Fibroblast of upper back skin (primary cell): ENCODE results near the gene HSD17B8.

ENCODE experiments used
- DNase-seq: peaks from one replicate; pipeline ENCODE4 v3.0.0-alpha.2; 2013

Gene HSD17B8

DNA sequence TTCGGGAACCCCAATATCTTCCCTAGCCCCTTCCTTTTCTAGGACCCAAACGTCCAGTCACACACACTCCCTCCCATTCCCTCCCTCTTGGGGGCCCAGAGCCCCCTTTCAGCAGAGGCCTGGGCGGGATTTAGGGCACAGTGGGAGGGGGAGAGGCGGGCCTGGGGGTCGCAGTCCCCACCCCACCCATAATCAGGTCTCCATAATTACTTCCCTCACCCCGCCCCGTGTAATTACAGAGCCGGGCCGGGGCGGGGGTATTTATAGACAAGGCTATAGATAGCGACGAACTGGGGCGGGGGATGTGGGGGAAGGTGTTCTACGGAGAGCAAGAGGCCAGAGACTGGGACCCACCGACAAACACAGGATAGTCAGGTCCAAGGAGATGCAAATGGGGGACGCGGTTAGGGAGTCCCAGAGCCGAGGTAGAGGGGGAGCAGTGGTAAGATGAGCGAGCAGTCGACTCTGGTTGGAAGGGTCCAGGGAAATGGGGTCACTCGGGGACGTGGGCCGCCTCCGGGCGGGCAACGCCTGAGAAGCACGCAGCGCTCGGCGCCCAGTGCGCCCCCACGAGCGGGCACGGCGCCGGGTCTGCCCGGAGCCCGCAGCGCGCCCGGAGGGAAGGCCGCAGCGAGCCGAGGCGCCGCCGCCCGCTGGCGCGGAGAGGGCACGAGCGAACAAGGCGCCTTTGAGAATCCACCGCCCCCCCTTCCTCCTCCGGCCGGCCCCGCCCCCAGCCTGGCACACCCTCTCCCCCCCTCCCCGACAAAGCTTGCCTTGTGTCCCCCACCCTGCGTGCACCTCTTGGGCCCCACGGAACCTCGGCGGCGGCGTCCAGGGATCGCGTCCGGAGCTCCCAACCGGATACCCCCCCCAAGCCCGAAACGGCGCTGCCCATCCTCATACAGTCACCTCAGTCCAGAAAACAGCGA, 11.5 kb upstream of the HSD17B8 start:
- DNase-seq: no peak

DNA sequence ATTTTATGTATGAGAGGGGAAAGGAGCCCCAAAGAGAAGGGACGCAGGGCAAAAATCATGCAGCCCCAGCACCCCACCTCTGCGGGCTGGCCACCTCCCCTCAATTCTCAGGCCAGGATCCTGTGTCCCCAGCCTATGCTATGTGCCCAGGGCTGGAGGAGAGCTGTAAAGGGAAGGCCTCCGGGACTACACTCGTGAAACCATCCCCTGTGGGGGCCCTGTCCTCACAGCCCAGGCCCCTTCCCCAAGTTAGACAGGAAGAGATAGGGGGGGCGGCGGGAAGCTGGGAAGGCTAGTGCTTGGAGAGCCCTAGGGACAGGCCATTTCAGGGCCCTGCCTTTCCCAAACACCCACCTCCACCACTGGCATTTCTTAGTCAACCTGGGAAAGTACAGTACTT, 10.8 kb upstream of the HSD17B8 start:
- no peak for DNase-seq

GRCh38 chr6:33194431-33194979, 9.9 kb upstream of the HSD17B8 start:
- DNase-seq: no peak

- DNase-seq: no peak
Observed at GRCh38 chr6:33195304-33196165, 8.9 kb upstream of the HSD17B8 start.

GRCh38 chr6:33197431-33198048, 6.9 kb upstream of the HSD17B8 start:
- DNase-seq: peak; percentile 52

GRCh38 chr6:33198159-33198852, 6.1 kb upstream of the HSD17B8 start:
- no peak for DNase-seq

- no peak for DNase-seq
Observed at GRCh38 chr6:33198853-33199436, 5.5 kb upstream of the HSD17B8 start.

DNA sequence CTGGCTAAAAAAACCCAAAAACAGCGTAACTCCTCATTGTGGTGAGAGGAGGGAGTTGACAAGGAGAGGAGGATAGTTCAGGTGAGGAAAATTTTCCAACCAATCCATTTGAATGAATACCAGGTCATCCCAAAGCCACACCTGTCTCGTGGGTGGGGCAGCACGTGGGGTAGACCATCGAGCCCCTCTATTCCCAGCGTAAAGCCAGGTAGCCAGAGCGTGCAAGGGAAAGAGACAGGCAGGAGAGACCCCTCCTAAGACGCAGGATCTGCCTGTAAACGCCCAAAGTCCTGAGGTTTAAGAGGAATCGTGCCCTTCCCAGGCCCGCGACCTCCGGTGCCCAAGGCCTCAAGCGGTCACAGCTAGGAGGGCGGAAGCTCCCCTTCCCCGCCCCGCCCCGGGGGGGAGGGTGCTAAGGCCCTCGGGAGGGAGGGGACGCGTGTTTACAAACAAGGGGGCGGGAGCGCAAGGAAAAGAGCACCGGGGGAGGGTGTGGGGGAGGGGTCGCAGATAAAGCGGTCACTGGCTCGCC, 4.7 kb upstream of the HSD17B8 start:
- DNase-seq: peak; percentile 41

DNA sequence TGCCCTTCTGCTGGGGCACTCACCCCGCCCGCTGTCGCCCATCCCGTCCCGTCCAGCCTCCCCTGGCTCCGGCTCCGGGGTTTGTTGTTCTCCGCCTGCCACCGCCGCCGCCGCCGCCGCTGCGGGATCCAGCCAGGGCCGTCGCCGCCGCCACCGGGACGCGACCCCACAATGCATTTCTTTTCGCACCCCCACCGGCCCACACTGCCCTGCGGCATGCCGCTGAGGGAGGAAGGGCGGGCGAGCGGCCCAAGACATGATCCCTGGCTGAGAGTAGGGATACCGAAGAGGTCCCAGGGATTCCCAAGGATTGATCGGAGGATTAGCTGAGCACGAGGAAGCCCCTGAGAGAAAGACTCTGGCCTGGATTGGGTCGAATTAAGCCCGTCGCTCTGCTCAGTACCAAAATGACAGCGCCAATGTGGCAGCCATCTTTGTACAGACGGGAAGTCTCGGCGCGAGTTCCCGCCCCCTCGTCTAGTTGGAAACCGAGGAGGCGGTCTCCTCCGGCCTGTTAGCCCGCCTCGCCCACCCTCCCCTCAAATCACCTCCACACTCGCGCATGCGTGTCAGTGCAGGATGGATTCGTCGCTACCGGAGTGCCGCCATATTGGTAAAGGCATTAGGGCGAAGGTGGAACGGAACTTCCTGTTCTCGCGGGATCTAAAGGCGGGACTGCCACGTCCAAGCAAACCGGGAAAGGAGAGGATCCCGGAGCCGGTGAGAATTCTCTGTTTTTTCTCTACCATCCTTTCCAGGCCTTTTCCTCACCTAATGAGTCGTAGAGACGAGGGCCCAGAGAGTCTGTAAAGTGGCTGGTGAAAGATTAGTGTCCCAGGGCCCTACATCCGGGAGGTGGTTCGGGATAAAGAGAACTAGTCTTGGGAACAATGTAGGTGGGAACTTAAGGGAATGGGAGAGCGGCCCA, 4.0 kb upstream of the HSD17B8 start, which contains the start of the genes RXRB and SLC39A7:
RXRB (minus strand) TSS at position 447 of the 928 bp plus-strand sequence; CDS start at position 258, 189 bp downstream.
SLC39A7 (plus strand) TSS at position 649 of the 928 bp plus-strand sequence. CDS start 379 bp downstream, outside the sequence.
- DNase-seq: peak; percentile 100

DNA sequence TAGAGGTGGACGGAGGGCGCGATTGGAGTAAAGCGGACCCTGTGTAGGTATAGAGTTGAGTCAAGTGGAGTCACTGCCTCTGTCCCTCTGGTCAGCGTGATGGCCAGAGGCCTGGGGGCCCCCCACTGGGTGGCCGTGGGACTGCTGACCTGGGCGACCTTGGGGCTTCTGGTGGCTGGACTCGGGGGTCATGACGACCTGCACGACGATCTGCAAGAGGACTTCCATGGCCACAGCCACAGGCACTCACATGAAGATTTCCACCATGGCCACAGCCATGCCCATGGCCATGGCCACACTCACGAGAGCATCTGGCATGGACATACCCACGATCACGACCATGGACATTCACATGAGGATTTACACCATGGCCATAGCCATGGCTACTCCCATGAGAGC, 3.3 kb upstream of the HSD17B8 start:
- DNase-seq: no peak

GRCh38 chr6:33201935-33202334, 2.5 kb upstream of the HSD17B8 start:
- DNase-seq: no peak

DNA sequence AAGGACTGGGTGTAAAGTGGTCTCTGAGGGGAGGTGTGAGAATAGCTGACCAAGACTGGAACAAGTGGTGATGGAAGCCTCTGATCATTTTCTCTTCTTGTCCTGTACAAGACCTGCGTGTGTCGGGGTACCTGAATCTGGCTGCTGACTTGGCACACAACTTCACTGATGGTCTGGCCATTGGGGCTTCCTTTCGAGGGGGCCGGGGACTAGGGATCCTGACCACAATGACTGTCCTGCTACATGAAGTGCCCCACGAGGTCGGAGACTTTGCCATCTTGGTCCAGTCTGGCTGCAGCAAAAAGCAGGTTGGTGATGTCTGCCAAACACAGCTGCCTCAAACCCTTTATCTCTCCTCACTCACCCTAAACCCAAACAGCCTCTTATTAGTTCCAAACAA, 1.7 kb upstream of the HSD17B8 start:
- no peak for DNase-seq

DNA sequence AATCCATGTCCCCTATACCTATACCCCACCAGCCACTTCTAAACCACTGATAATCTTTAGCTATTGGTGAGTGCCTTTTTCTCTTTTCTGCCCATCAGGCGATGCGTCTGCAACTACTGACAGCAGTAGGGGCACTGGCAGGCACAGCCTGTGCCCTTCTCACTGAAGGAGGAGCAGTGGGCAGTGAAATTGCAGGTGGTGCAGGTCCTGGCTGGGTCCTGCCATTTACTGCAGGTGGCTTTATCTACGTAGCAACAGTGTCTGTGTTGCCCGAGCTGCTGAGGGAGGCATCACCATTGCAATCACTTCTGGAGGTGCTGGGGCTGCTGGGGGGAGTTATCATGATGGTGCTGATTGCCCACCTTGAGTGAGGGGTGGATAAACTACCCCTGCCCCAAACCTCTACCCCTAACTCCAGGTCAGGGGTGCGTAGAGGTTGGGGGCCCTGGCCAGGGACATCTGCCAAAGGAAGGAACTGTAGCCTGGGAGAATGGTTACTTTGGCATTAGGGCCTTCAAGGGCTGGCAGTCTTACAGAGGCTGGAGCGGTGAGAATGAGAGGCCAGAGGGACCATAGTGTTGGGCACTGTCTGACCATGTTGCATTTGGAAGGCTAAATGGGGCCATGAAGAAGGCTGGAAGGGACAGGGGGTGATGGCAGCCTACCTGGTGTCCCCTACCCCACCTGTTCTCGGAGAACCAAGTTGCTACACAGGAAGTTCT, 851 bp upstream of the HSD17B8 start:
- DNase-seq: no peak

- DNase-seq: no peak
Observed at GRCh38 chr6:33204165-33204414, 365 bp upstream of the HSD17B8 start.

DNA sequence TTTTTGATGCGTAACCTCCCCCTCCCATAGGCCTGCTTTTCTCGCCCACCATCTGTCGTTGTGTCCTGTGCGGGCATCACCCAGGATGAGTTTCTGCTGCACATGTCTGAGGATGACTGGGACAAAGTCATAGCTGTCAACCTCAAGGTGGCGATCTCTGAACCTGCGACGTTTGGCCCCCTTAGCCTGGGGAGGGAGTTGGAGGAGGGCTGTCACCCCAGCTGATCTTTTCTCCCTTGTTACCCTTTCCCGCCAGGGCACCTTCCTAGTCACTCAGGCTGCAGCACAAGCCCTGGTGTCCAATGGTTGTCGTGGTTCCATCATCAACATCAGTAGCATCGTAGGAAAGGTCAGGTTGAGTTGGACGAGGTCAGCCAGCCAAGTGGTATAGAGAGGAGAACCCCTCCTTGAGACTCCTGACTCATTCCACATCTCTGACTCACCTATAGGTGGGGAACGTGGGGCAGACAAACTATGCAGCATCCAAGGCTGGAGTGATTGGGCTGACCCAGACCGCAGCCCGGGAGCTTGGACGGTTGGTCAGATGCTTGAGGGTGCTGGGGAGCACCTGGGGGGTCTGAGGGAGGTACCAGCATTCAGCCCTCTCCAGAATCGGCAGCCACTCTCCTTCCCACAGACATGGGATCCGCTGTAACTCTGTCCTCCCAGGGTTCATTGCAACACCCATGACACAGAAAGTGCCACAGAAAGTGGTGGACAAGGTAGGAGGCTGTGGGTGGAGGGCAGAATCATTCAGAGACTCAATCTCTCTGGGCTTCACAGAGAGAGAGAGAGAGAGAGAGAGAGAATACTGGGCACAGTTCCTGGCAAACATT, 954 bp downstream of the HSD17B8 start:
- DNase-seq: peak; percentile 66

DNA sequence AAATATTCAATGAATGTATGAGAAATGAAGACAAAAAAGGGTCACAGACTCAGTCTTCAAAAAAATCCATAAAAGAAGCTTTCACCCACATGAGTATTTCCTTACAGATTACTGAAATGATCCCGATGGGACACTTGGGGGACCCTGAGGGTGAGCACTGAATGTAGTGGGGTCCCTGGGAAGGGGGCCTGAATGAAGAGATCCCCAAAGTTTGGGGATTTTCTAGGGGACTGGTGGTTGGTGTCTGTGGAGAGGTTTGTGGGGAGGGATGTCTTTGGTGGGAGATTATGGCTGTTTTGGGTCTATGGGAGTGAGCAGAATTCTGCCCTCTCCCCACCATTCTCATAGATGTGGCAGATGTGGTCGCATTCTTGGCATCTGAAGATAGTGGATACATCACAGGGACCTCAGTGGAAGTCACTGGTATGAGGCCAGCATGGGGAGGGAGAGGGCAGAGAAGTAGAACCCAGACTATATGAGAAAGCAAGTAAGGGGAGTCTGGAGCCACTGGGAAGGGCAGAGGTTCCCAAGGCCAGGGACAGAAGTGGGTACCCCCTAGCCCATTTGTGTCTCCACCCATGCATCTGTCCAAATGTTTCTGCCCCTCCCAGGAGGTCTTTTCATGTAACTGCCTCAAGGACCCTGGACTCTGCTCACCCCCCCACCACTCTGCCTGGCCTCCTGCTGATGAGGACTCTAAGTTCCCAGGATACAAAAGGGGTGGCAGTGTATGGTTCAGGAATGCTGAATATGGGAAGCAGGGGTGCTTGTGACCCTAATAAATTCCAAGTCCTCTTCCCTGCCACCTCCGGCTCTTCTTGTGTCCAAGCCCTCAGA, 1.8 kb downstream of the HSD17B8 start:
- DNase-seq: peak; percentile 31

- DNase-seq: peak; percentile 39
Observed at GRCh38 chr6:33206864-33207551, 2.6 kb downstream of the HSD17B8 start.
